ENCODE results near the gene MAGI1. TPM values are rescaled to one million over a fixed set of nuclear protein-coding genes. Genes with fewer than 3 reads are reported as not detected.
A peak's percentile ranks its signal among the peaks of the same experiment; 100 is the strongest.

The MAGI1 gene
- total RNA-seq, 1 experiment from 2014 or later = 58.2 TPM

DNA sequence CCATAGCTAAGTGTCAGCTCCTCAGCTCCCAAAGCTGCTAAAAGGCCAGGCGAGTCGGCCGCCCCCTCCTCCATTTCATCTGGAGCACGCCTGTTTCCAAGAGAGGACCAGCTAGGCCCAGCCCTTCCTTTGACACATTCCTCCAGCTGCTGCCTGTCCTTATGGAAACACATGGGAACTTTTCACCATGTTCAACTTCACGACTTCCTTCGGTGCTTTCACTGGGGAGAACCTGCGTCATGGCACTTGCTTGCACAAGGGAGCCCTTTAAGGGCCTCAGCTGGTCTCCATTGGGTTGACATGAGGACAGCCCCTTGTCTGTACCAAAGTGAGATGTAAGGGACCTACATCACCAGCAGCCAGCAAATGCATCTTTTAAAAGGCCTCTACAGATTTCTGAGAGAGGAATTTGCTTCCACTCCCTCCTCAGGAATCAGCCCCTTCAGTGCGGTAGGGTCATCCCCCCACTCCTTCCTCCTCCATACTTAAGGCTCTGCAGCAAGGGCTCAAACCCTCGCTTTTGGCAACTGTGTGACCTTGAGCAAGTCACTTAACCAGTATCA lies 2.1 kb downstream of the MAGI1 start:
- H3K4me3 Mint-ChIP-seq = peak overlapping the region; percentile 98
- H3K9me3 Mint-ChIP-seq = no peaks in the 10 kb centered on the region
- H3K27me3 Mint-ChIP-seq (ENCODE audit: low read depth) = no peaks in the 10 kb centered on the region; the same call in 1 of the 2 replicates
- peak overlapping the region; percentile 66 for H3K27ac Mint-ChIP-seq
- ChIA-PET CTCF (interaction anchor here (0.6 to 2.3 kb wide), 13 partner anchors 15 to 250 kb away, joined by 3 to 12 read pairs (median 4); no protein-coding TSS in a partner anchor), POLR2A (interaction anchor here (0.6 to 3.0 kb wide), 8 partner anchors 13 to 134 kb away, joined by 3 to 18 read pairs (median 5); no protein-coding TSS in a partner anchor)
- DNase-seq (ENCODE audit: low spot score) (peak; percentile 49), ATAC-seq (peak; percentile 1; the same call in 1 of the 2 replicates)
- TF ChIP-seq NR1H2 (CRISPR knock-in tag; IDR thresholded peaks at IDR 0.05) (no peak), SMAD4 (CRISPR knock-in tag; IDR thresholded peaks at IDR 0.05) (no peak), KAT7 (CRISPR knock-in tag; IDR thresholded peaks at IDR 0.05; ENCODE audit: borderline replicate concordance) (no peak), EMX1 (CRISPR knock-in tag; IDR thresholded peaks at IDR 0.05) (no peak), CREB1 (CRISPR knock-in tag; IDR thresholded peaks at IDR 0.05) (0 out of 2 replicates have a peak, but pooled peaks have one; percentile 31), FOXK1 (CRISPR knock-in tag; IDR thresholded peaks at IDR 0.05) (no peak)
- TF ChIP-seq, protein P1, sequence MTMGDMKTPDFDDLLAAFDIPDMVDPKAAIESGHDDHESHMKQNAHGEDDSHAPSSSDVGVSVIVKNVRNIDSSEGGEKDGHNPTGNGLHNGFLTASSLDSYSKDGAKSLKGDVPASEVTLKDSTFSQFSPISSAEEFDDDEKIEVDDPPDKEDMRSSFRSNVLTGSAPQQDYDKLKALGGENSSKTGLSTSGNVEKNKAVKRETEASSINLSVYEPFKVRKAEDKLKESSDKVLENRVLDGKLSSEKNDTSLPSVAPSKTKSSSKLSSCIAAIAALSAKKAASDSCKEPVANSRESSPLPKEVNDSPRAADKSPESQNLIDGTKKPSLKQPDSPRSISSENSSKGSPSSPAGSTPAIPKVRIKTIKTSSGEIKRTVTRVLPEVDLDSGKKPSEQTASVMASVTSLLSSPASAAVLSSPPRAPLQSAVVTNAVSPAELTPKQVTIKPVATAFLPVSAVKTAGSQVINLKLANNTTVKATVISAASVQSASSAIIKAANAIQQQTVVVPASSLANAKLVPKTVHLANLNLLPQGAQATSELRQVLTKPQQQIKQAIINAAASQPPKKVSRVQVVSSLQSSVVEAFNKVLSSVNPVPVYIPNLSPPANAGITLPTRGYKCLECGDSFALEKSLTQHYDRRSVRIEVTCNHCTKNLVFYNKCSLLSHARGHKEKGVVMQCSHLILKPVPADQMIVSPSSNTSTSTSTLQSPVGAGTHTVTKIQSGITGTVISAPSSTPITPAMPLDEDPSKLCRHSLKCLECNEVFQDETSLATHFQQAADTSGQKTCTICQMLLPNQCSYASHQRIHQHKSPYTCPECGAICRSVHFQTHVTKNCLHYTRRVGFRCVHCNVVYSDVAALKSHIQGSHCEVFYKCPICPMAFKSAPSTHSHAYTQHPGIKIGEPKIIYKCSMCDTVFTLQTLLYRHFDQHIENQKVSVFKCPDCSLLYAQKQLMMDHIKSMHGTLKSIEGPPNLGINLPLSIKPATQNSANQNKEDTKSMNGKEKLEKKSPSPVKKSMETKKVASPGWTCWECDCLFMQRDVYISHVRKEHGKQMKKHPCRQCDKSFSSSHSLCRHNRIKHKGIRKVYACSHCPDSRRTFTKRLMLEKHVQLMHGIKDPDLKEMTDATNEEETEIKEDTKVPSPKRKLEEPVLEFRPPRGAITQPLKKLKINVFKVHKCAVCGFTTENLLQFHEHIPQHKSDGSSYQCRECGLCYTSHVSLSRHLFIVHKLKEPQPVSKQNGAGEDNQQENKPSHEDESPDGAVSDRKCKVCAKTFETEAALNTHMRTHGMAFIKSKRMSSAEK (CRISPR knock-in tag; IDR thresholded peaks at IDR 0.05; ENCODE audit: borderline replicate concordance) = no peak
- TF ChIP-seq, protein P2, sequence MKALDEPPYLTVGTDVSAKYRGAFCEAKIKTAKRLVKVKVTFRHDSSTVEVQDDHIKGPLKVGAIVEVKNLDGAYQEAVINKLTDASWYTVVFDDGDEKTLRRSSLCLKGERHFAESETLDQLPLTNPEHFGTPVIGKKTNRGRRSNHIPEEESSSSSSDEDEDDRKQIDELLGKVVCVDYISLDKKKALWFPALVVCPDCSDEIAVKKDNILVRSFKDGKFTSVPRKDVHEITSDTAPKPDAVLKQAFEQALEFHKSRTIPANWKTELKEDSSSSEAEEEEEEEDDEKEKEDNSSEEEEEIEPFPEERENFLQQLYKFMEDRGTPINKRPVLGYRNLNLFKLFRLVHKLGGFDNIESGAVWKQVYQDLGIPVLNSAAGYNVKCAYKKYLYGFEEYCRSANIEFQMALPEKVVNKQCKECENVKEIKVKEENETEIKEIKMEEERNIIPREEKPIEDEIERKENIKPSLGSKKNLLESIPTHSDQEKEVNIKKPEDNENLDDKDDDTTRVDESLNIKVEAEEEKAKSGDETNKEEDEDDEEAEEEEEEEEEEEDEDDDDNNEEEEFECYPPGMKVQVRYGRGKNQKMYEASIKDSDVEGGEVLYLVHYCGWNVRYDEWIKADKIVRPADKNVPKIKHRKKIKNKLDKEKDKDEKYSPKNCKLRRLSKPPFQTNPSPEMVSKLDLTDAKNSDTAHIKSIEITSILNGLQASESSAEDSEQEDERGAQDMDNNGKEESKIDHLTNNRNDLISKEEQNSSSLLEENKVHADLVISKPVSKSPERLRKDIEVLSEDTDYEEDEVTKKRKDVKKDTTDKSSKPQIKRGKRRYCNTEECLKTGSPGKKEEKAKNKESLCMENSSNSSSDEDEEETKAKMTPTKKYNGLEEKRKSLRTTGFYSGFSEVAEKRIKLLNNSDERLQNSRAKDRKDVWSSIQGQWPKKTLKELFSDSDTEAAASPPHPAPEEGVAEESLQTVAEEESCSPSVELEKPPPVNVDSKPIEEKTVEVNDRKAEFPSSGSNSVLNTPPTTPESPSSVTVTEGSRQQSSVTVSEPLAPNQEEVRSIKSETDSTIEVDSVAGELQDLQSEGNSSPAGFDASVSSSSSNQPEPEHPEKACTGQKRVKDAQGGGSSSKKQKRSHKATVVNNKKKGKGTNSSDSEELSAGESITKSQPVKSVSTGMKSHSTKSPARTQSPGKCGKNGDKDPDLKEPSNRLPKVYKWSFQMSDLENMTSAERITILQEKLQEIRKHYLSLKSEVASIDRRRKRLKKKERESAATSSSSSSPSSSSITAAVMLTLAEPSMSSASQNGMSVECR (CRISPR knock-in tag; IDR thresholded peaks at IDR 0.05; ENCODE audit: borderline replicate concordance) = peak; percentile 49; the same call in 1 of the 2 replicates
- TF ChIP-seq, protein P3, sequence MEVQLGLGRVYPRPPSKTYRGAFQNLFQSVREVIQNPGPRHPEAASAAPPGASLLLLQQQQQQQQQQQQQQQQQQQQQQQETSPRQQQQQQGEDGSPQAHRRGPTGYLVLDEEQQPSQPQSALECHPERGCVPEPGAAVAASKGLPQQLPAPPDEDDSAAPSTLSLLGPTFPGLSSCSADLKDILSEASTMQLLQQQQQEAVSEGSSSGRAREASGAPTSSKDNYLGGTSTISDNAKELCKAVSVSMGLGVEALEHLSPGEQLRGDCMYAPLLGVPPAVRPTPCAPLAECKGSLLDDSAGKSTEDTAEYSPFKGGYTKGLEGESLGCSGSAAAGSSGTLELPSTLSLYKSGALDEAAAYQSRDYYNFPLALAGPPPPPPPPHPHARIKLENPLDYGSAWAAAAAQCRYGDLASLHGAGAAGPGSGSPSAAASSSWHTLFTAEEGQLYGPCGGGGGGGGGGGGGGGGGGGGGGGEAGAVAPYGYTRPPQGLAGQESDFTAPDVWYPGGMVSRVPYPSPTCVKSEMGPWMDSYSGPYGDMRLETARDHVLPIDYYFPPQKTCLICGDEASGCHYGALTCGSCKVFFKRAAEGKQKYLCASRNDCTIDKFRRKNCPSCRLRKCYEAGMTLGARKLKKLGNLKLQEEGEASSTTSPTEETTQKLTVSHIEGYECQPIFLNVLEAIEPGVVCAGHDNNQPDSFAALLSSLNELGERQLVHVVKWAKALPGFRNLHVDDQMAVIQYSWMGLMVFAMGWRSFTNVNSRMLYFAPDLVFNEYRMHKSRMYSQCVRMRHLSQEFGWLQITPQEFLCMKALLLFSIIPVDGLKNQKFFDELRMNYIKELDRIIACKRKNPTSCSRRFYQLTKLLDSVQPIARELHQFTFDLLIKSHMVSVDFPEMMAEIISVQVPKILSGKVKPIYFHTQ (CRISPR knock-in tag; IDR thresholded peaks at IDR 0.05) = no peak
- TF ChIP-seq, protein P4, sequence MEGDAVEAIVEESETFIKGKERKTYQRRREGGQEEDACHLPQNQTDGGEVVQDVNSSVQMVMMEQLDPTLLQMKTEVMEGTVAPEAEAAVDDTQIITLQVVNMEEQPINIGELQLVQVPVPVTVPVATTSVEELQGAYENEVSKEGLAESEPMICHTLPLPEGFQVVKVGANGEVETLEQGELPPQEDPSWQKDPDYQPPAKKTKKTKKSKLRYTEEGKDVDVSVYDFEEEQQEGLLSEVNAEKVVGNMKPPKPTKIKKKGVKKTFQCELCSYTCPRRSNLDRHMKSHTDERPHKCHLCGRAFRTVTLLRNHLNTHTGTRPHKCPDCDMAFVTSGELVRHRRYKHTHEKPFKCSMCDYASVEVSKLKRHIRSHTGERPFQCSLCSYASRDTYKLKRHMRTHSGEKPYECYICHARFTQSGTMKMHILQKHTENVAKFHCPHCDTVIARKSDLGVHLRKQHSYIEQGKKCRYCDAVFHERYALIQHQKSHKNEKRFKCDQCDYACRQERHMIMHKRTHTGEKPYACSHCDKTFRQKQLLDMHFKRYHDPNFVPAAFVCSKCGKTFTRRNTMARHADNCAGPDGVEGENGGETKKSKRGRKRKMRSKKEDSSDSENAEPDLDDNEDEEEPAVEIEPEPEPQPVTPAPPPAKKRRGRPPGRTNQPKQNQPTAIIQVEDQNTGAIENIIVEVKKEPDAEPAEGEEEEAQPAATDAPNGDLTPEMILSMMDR (IDR thresholded peaks at IDR 0.05) = no peak
- TF ChIP-seq, protein P5, sequence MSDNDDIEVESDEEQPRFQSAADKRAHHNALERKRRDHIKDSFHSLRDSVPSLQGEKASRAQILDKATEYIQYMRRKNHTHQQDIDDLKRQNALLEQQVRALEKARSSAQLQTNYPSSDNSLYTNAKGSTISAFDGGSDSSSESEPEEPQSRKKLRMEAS (CRISPR knock-in tag; IDR thresholded peaks at IDR 0.05) = peak; percentile 2; the same call in 1 of the 2 replicates
- TF ChIP-seq, protein P6, sequence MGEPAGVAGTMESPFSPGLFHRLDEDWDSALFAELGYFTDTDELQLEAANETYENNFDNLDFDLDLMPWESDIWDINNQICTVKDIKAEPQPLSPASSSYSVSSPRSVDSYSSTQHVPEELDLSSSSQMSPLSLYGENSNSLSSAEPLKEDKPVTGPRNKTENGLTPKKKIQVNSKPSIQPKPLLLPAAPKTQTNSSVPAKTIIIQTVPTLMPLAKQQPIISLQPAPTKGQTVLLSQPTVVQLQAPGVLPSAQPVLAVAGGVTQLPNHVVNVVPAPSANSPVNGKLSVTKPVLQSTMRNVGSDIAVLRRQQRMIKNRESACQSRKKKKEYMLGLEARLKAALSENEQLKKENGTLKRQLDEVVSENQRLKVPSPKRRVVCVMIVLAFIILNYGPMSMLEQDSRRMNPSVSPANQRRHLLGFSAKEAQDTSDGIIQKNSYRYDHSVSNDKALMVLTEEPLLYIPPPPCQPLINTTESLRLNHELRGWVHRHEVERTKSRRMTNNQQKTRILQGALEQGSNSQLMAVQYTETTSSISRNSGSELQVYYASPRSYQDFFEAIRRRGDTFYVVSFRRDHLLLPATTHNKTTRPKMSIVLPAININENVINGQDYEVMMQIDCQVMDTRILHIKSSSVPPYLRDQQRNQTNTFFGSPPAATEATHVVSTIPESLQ (CRISPR knock-in tag; IDR thresholded peaks at IDR 0.05) = no peak
- TF ChIP-seq, protein P7, sequence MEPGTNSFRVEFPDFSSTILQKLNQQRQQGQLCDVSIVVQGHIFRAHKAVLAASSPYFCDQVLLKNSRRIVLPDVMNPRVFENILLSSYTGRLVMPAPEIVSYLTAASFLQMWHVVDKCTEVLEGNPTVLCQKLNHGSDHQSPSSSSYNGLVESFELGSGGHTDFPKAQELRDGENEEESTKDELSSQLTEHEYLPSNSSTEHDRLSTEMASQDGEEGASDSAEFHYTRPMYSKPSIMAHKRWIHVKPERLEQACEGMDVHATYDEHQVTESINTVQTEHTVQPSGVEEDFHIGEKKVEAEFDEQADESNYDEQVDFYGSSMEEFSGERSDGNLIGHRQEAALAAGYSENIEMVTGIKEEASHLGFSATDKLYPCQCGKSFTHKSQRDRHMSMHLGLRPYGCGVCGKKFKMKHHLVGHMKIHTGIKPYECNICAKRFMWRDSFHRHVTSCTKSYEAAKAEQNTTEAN (CRISPR knock-in tag; IDR thresholded peaks at IDR 0.05) = 0 out of 2 replicates have a peak, but pooled peaks have one; percentile 4
- H3K36me3 Mint-ChIP-seq = peaks cover 5% of the 10 kb centered on the region; the same call in 1 of the 2 replicates
- peaks cover 61% of the 10 kb centered on the region for H3K4me1 Mint-ChIP-seq

Data from WTC11 (cell line).